ENCODE measurements around the gene TMC4. TPM values are rescaled to one million over a fixed set of nuclear protein-coding genes. Genes with fewer than 3 reads are reported as not detected.

Gene TMC4
- polyA plus RNA-seq, 3 donors, result 1.5 to 2.5 (median 2.1) TPM

DNA sequence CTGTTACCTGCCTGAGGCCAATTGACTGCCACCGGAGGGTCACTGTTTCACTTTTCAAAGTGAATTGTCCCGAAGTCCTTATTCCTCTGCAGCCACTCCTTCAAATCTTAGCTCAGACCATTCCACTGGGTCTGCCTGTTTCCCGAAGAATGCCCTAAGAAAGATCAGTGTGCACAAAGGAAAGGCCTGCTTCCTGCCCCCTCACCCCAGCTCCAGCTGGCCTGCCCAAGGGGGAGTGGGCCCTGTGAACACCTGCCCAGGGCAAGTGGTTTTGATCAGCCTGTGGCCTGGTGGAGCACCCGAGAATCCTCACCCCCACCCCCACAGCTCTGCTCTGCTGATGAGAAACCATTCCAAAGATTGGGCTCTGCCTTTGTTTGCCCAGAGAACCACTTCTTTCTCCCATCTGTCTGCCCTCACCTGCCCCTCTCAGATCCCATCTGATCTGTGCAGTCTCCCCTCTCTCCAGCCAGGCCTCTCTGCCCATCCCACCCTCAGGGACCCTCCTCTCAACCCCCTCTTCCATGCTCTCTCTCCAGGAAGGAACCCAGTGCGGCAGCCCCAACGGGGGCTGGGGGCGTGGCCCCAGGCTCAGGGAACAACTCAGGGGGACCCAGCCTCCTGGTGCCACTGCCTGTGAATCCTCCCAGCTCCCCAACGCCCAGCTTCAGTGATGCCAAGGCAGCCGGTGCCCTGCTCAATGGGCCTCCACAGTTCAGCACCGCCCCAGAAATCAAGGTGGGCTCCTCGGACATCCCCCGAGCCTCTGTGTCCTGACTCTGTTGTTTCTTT, 23.7 kb downstream of the TMC4 start:
- H3K4me2 ChIP-seq (replicated peaks; ENCODE audit: extremely low read depth, low read length, poor library complexity, severe bottlenecking), result no peak overlapping the region
- H3K36me3 Mint-ChIP-seq, result peaks cover 85 to 95% of the 10 kb centered on the region in 2 donors
- no peaks in the 10 kb centered on the region for H3K9me3 ChIP-seq (replicated peaks in 1 of 2; ENCODE audit: control insufficient read depth in 1 of 2, insufficient read depth in 1 of 2, low read length in 2 of 2)
- no peaks in the 10 kb centered on the region for H3K27me3 ChIP-seq (ENCODE audit: control insufficient read depth in 2 of 2, insufficient read depth in 2 of 2, low read length in 2 of 2)
- intact Hi-C loops (cut with micrococcal nuclease), result no loop called here
- no peak overlapping the region for H3K4me3 ChIP-seq (replicated peaks in 1 of 3; ENCODE audit: low read depth in 2 of 3, low read length in 3 of 3)
- H3K4me1 ChIP-seq (ENCODE audit: control insufficient read depth in 1 of 2, insufficient read depth in 2 of 2, low read length in 2 of 2), result no peaks in the 10 kb centered on the region
- H4K20me1 ChIP-seq (ENCODE audit: insufficient read depth, low read length), result peaks cover 82% of the 10 kb centered on the region
- no peak overlapping the region for H3K4me3 Mint-ChIP-seq
- no peaks in the 10 kb centered on the region for H3K79me2 ChIP-seq (ENCODE audit: insufficient read depth, low read length)
- peaks cover 0 to 2% (median 0%) of the 10 kb centered on the region in 3 donors for H3K27me3 Mint-ChIP-seq (ENCODE audit: low read depth in 3 of 3)
- H3K27ac Mint-ChIP-seq, result peak overlapping the region in 4 of 7 donors; percentile 4 to 82 (median 56)
- H3K4me1 Mint-ChIP-seq, result no peaks in the 10 kb centered on the region
- WGBS (ENCODE audit: insufficient coverage), result 87% methylated on average over 12 of the region's 12 CpGs
- no peak for DNase-seq
- peaks cover 92 to 99% of the 10 kb centered on the region in 2 donors for H3K36me3 ChIP-seq (replicated peaks in 1 of 2; ENCODE audit: control insufficient read depth in 1 of 2, insufficient read depth in 2 of 2, low read length in 2 of 2)
- TF ChIP-seq, protein P1, sequence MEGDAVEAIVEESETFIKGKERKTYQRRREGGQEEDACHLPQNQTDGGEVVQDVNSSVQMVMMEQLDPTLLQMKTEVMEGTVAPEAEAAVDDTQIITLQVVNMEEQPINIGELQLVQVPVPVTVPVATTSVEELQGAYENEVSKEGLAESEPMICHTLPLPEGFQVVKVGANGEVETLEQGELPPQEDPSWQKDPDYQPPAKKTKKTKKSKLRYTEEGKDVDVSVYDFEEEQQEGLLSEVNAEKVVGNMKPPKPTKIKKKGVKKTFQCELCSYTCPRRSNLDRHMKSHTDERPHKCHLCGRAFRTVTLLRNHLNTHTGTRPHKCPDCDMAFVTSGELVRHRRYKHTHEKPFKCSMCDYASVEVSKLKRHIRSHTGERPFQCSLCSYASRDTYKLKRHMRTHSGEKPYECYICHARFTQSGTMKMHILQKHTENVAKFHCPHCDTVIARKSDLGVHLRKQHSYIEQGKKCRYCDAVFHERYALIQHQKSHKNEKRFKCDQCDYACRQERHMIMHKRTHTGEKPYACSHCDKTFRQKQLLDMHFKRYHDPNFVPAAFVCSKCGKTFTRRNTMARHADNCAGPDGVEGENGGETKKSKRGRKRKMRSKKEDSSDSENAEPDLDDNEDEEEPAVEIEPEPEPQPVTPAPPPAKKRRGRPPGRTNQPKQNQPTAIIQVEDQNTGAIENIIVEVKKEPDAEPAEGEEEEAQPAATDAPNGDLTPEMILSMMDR (IDR thresholded peaks at IDR 0.05), result no peak
- H3K9ac ChIP-seq (ENCODE audit: insufficient read depth, low read length, poor library complexity, severe bottlenecking), result no peak overlapping the region
- no peaks in the 10 kb centered on the region for H3K9me3 Mint-ChIP-seq
- H3K27ac ChIP-seq (ENCODE audit: low read depth in 1 of 2, low read length in 2 of 2), result no peak overlapping the region
- no peak overlapping the region for H2AFZ ChIP-seq (ENCODE audit: insufficient read depth, low read depth, low read length, poor library complexity, severe bottlenecking)

DNA sequence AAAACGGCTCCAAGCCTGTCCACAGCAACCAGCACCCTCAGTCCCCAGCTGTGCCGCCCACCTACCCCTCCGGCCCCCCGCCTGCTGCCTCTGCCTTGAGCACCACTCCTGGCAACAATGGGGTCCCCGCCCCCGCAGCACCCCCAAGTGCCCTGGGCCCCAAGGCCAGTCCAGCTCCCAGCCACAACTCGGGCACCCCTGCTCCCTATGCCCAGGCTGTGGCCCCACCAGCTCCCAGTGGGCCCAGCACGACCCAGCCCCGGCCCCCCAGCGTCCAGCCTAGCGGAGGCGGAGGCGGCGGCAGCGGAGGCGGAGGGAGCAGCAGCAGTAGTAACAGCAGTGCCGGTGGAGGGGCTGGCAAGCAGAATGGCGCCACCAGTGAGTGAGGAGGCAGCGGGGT, 24.8 kb downstream of the TMC4 start:
- peaks cover 0 to 2% (median 0%) of the 10 kb centered on the region in 3 donors for H3K27me3 Mint-ChIP-seq (ENCODE audit: low read depth in 3 of 3)
- Histone ChIP-seq H3K4me1 (ENCODE audit: control insufficient read depth in 1 of 2, insufficient read depth in 2 of 2, low read length in 2 of 2) (no peaks in the 10 kb centered on the region), H3K4me2 (replicated peaks; ENCODE audit: extremely low read depth, low read length, poor library complexity, severe bottlenecking) (no peak overlapping the region), H3K27ac (ENCODE audit: low read depth in 1 of 2, low read length in 2 of 2) (no peak overlapping the region), H3K79me2 (ENCODE audit: insufficient read depth, low read length) (peaks cover 3% of the 10 kb centered on the region), H3K4me3 (replicated peaks in 1 of 3; ENCODE audit: low read depth in 2 of 3, low read length in 3 of 3) (no peak overlapping the region), H2AFZ (ENCODE audit: insufficient read depth, low read depth, low read length, poor library complexity, severe bottlenecking) (no peak overlapping the region), H3K9me3 (replicated peaks in 1 of 2; ENCODE audit: control insufficient read depth in 1 of 2, insufficient read depth in 1 of 2, low read length in 2 of 2) (no peaks in the 10 kb centered on the region), H3K9ac (ENCODE audit: insufficient read depth, low read length, poor library complexity, severe bottlenecking) (no peak overlapping the region), H3K27me3 (ENCODE audit: control insufficient read depth in 2 of 2, insufficient read depth in 2 of 2, low read length in 2 of 2) (no peaks in the 10 kb centered on the region), H4K20me1 (ENCODE audit: insufficient read depth, low read length) (peaks cover 82% of the 10 kb centered on the region), H3K36me3 (replicated peaks in 1 of 2; ENCODE audit: control insufficient read depth in 1 of 2, insufficient read depth in 2 of 2, low read length in 2 of 2) (peaks cover 92 to 99% of the 10 kb centered on the region in 2 donors)
- no peaks in the 10 kb centered on the region for H3K9me3 Mint-ChIP-seq
- DNase-seq, result no peak
- TF ChIP-seq, protein P1 (IDR thresholded peaks at IDR 0.05), result no peak
- no peaks in the 10 kb centered on the region for H3K4me1 Mint-ChIP-seq
- peak overlapping the region in 1 of 7 donors; percentile 6 for H3K27ac Mint-ChIP-seq
- no peak overlapping the region for H3K4me3 Mint-ChIP-seq
- peaks cover 85 to 95% of the 10 kb centered on the region in 2 donors for H3K36me3 Mint-ChIP-seq
- intact Hi-C loops (cut with micrococcal nuclease), result no loop called here
- WGBS (ENCODE audit: insufficient coverage), result 94% methylated on average over 18 of the region's 19 CpGs

Measured in CD14-positive monocyte (primary cell).